ENCODE data around the gene SLC35F4. TPM values are rescaled to one million over a fixed set of nuclear protein-coding genes. Genes with fewer than 3 reads are reported as not detected.
"Not testable (repeated sequence)": the region's sequence is repeated elsewhere in the genome, so short reads cannot be mapped to it uniquely, and the experiment has no call there.

Gene SLC35F4
- total RNA-seq, 1 experiment from 2014 or later, result not detected

- DNase-seq (ENCODE audit: low read depth); in situ Hi-C loops (cut with HindIII; ENCODE audit: low pct_unique_long_range_greater_than_20kb, low sequenced_read_pairs): not testable (repeated sequence)
Measured at GRCh38 chr14:57855666-57856065, 10.2 kb downstream of the SLC35F4 start.

- DNase-seq (ENCODE audit: low read depth), result no peak
- in situ Hi-C loops (cut with HindIII; ENCODE audit: low pct_unique_long_range_greater_than_20kb, low sequenced_read_pairs), result no loop called here
Measured at GRCh38 chr14:57854571-57854970, 11.3 kb downstream of the SLC35F4 start.

GRCh38 chr14:57851354-57851753 lies 14.5 kb downstream of the SLC35F4 start:
- DNase-seq (ENCODE audit: low read depth), result no peak
- in situ Hi-C loops (cut with HindIII; ENCODE audit: low pct_unique_long_range_greater_than_20kb, low sequenced_read_pairs), result no loop called here

GRCh38 chr14:57848786-57849185 lies 17.1 kb downstream of the SLC35F4 start:
- in situ Hi-C loops (cut with HindIII; ENCODE audit: low pct_unique_long_range_greater_than_20kb, low sequenced_read_pairs), result no loop called here
- no peak for DNase-seq (ENCODE audit: low read depth)

- no peak for DNase-seq (ENCODE audit: low read depth)
- in situ Hi-C loops (cut with HindIII; ENCODE audit: low pct_unique_long_range_greater_than_20kb, low sequenced_read_pairs), result no loop called here
Measured at GRCh38 chr14:57848353-57848752, 17.5 kb downstream of the SLC35F4 start.

GRCh38 chr14:57847706-57848105 lies 18.2 kb downstream of the SLC35F4 start:
- DNase-seq (ENCODE audit: low read depth), result no peak
- in situ Hi-C loops (cut with HindIII; ENCODE audit: low pct_unique_long_range_greater_than_20kb, low sequenced_read_pairs), result no loop called here

DNA sequence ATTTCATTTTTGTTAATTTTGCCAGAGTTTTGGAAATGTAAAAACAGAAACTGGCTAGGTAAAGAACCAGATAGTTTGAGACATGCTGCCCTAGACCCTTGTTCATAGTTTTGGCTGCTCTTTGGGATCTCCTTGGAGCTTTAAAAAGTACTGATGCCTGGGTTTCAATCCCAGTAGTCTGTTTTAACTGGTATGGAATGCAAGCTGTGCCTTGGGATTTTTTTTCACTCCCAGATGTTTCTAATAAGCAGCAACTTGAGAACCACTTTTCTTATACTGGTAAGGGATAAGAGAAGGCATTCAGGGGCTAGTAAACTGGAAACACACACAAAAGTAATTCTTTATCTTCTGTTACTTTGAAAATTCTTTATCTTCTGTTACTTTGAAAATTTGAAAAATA lies 18.8 kb downstream of the SLC35F4 start:
- no peak for DNase-seq (ENCODE audit: low read depth)
- in situ Hi-C loops (cut with HindIII; ENCODE audit: low pct_unique_long_range_greater_than_20kb, low sequenced_read_pairs), result no loop called here

DNA sequence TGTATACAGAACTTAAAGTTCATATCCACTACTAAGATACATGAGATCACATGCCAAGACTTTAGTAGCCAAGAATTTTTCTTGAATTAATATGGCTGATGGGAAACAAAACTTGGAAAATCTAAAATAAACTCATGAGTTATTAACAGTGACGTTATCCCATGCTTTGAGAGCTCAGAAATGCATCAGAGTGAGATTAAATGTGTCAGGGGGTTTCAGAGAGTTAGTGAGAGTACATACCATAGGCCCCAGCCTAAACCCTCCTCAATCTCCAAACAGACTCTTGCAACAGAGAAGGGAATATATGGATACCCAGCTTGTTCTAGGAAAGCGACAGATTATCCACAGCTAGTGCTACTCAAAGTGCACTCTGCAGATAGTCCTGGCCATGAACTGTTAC lies 19.3 kb downstream of the SLC35F4 start:
- in situ Hi-C loops (cut with HindIII; ENCODE audit: low pct_unique_long_range_greater_than_20kb, low sequenced_read_pairs), result no loop called here
- no peak for DNase-seq (ENCODE audit: low read depth)

DNA sequence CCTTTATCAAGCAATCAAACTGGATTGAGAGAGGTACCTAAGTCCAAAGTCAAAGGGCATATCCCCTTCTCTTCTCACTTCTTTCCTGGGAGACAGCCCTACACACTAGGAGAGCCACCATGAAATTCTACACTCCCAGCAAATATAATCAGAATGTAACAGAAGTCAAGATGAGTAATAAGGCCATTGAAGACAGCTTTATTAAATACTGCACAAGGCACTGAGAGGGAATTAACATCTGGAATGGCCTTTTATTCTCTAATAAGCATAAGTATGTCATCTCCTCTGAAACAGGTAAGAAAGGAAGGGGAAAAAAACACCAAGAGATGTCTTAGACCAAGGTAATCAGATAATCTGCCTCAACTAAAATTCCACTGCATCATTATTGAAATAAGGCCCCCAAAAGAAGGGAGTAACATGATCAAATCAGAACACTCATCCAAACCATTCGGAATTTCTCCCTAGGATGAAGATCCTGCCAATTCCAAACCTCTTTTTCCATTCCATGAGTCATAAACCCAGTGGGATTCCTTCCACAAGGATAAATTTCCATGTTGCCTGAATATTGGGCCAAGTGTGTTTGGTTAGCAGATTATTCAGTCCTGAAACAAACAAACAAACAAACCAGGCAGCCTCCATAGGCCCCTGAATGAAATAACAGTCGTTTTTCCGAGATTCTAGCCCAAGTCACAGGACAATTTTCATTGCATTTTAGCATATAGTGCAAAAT lies 19.9 kb downstream of the SLC35F4 start:
- in situ Hi-C loops (cut with HindIII; ENCODE audit: low pct_unique_long_range_greater_than_20kb, low sequenced_read_pairs), result no loop called here
- no peak for DNase-seq (ENCODE audit: low read depth)

GRCh38 chr14:57845316-57845715 lies 20.6 kb downstream of the SLC35F4 start:
- in situ Hi-C loops (cut with HindIII; ENCODE audit: low pct_unique_long_range_greater_than_20kb, low sequenced_read_pairs), result no loop called here
- no peak for DNase-seq (ENCODE audit: low read depth)

DNA sequence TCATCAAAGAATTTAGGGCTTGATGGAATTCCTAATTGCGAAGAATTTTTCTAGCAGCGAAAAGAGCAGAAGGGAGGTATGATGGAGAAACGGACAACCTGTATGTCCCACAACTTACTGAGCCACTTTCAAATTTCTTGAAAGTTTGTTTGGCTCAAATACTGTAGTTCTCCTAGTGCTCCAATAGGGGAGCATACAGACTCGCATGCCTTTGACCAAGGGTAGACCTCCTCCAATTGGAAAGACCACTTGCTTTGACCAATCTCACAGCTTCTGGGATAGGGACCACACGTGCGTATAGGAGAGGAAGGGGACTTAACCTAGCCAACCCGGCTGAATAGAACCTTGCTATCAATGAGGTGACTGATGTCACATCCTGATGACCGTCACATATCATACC lies 28.6 kb downstream of the SLC35F4 start:
- in situ Hi-C loops (cut with HindIII; ENCODE audit: low pct_unique_long_range_greater_than_20kb, low sequenced_read_pairs), result no loop called here
- no peak for DNase-seq (ENCODE audit: low read depth)

DNA sequence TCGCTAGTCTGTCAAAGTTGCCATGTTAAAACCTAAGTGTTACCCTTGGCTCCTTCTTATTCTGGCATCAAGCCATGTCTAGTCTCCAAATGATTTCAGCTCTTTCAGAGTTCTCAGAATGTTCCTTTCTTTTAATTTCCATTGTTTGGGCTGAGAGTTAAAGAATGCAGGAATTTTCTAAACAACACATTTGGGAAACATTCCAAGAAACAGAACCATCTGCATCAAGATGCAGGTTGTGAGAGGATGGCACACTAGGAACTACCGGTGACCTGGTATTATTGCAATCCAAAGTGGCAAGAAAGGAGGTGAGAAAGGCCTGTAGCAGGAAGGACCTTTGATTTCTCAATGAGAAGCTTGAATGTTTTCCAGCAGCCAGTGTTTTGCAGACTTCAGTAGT lies 30.1 kb downstream of the SLC35F4 start:
- in situ Hi-C loops (cut with HindIII; ENCODE audit: low pct_unique_long_range_greater_than_20kb, low sequenced_read_pairs), result no loop called here
- DNase-seq (ENCODE audit: low read depth), result no peak

- in situ Hi-C loops (cut with HindIII; ENCODE audit: low pct_unique_long_range_greater_than_20kb, low sequenced_read_pairs), result no loop called here
- DNase-seq (ENCODE audit: low read depth), result peak; percentile 26
Measured at GRCh38 chr14:57834961-57835360, 30.9 kb downstream of the SLC35F4 start.

- in situ Hi-C loops (cut with HindIII; ENCODE audit: low pct_unique_long_range_greater_than_20kb, low sequenced_read_pairs), result no loop called here
- no peak for DNase-seq (ENCODE audit: low read depth)
Measured at GRCh38 chr14:57834001-57834598, 31.8 kb downstream of the SLC35F4 start.

- in situ Hi-C loops (cut with HindIII; ENCODE audit: low pct_unique_long_range_greater_than_20kb, low sequenced_read_pairs), result no loop called here
- DNase-seq (ENCODE audit: low read depth), result peak; percentile 70
Measured at GRCh38 chr14:57833323-57833722, 32.6 kb downstream of the SLC35F4 start.

- no peak for DNase-seq (ENCODE audit: low read depth)
- in situ Hi-C loops (cut with HindIII; ENCODE audit: low pct_unique_long_range_greater_than_20kb, low sequenced_read_pairs), result no loop called here
Measured at GRCh38 chr14:57831981-57832380, 33.9 kb downstream of the SLC35F4 start.

- in situ Hi-C loops (cut with HindIII; ENCODE audit: low pct_unique_long_range_greater_than_20kb, low sequenced_read_pairs), result no loop called here
- no peak for DNase-seq (ENCODE audit: low read depth)
Measured at GRCh38 chr14:57828713-57829112, 37.2 kb downstream of the SLC35F4 start.

GRCh38 chr14:57823015-57823660 lies 42.8 kb downstream of the SLC35F4 start:
- in situ Hi-C loops (cut with HindIII; ENCODE audit: low pct_unique_long_range_greater_than_20kb, low sequenced_read_pairs), result no loop called here

DNA sequence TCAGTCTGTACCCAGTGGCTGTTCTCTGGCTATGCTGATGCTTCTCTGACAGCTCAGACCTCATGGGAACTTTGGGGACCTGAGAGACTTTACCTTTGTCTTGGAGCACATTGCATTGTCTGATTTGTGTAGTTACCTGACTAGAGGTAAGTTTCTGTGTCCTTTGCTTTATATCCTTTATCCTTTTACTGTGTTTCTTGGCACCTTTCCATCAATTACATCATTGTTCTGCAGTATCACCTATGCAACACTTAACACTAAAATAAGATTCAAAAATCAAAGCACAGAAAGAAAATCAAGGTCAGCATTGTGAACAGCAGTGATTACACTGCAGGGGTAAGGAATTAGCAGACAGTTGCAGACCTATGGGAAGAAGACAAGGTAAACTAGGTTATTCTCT lies 43.8 kb downstream of the SLC35F4 start:
- DNase-seq (ENCODE audit: low read depth), result no peak
- in situ Hi-C loops (cut with HindIII; ENCODE audit: low pct_unique_long_range_greater_than_20kb, low sequenced_read_pairs), result no loop called here

More at GRCh38 chr14:57823015-57823660, 42.8 kb downstream of the SLC35F4 start:
- DNase-seq (ENCODE audit: low read depth), result no peak

- DNase-seq (ENCODE audit: low read depth), result no peak
- in situ Hi-C loops (cut with HindIII; ENCODE audit: low pct_unique_long_range_greater_than_20kb, low sequenced_read_pairs), result no loop called here
Measured at GRCh38 chr14:57820581-57820980, 45.3 kb downstream of the SLC35F4 start.

Data from Caki2 (cell line).